ENCODE results near the gene FADS6. TPM values are rescaled to one million over a fixed set of nuclear protein-coding genes. Genes with fewer than 3 reads are reported as not detected.

The FADS6 gene
- polyA plus RNA-seq, 1 donor from 2014 or later = not detected

DNA sequence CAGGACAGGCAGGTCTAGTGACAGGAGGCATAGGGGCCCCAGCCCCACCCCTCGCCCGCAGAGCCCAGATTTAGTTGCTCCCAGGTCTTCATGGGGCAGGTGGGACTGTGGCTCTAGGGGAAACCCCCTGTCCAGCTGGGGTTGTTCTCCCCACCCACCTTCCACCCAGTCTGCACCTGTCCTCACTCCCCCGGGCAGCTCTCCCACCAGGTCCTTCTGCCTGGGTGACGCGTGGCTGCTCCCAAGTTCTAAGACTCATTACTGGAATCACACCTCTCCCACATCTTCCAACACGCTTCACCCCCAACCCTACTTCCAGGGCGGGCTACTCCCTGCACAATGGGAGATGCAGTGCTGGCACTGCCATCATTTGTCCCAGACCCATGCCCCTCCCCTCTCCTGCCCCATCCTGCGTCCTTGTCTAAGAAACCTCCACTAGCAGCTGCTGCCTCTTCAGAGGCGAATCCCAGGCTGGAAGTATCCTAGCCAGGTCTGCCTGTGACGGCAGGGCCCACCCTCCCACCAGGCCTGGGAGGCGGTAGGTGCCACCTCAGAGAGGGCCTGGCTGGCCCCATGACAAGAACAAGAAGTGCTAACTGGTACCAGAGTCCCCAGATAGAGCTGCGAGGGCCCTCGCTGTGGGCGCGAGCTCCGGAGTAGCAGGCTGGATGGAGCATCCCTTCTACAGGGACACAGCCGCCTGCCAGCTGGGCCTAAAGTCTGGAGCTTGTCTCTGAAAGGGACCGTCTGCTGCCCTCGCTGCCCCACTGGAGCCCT lies 56.6 kb downstream of the FADS6 start:
- no peaks in the 10 kb centered on the region for H3K9me3 ChIP-seq (ENCODE audit: low read length)
- TF ChIP-seq EP300 (conservative IDR thresholded peaks at IDR 0.05; ENCODE audit: poor library complexity, severe bottlenecking) (no peak), RAD21 (conservative IDR thresholded peaks at IDR 0.05) (no peak), POLR2AphosphoS5 (IDR thresholded peaks at IDR 0.05) (no peak), MXI1 (conservative IDR thresholded peaks at IDR 0.05; ENCODE audit: poor library complexity, severe bottlenecking) (no peak)
- H3K4me3 ChIP-seq (ENCODE audit: low read length) = no peak overlapping the region
- H3K9me2 ChIP-seq (ENCODE audit: insufficient read depth, low read length) = no peaks in the 10 kb centered on the region
- H3K9ac ChIP-seq (ENCODE audit: low read length) = no peak overlapping the region
- H3K27me3 ChIP-seq (ENCODE audit: insufficient read depth, low read depth, low read length) = peaks cover 4% of the 10 kb centered on the region
- H4K20me1 ChIP-seq (ENCODE audit: insufficient read depth) = no peaks in the 10 kb centered on the region
- H3K36me3 ChIP-seq (ENCODE audit: insufficient read depth, low read length) = no peaks in the 10 kb centered on the region
- H3F3A ChIP-seq (ENCODE audit: insufficient read depth, low read length, poor library complexity, severe bottlenecking) = no peaks in the 10 kb centered on the region
- no peaks in the 10 kb centered on the region for H3K79me2 ChIP-seq (replicated peaks; ENCODE audit: insufficient read depth, low read length)
- no peak overlapping the region for H2AFZ ChIP-seq (ENCODE audit: low read depth, low read length)
- H3K4me2 ChIP-seq (ENCODE audit: low read length) = no peak overlapping the region
- no peak overlapping the region for H3K27ac ChIP-seq (ENCODE audit: low read length)

GRCh38 chr17:74836191-74836590 lies 57.2 kb downstream of the FADS6 start:
- no peaks in the 10 kb centered on the region for H3K9me2 ChIP-seq (ENCODE audit: insufficient read depth, low read length)
- no peak overlapping the region for H2AFZ ChIP-seq (ENCODE audit: low read depth, low read length)
- TF ChIP-seq TAF1 (IDR thresholded peaks at IDR 0.05; ENCODE audit: low read depth) (no peak), CTCF (IDR thresholded peaks at IDR 0.05; ENCODE audit: poor library complexity, severe bottlenecking) (no peak)
- H3K9me3 ChIP-seq (ENCODE audit: low read length) = no peaks in the 10 kb centered on the region
- no peaks in the 10 kb centered on the region for H4K20me1 ChIP-seq (ENCODE audit: insufficient read depth)
- no peak overlapping the region for H3K4me2 ChIP-seq (ENCODE audit: low read length)
- H3F3A ChIP-seq (ENCODE audit: insufficient read depth, low read length, poor library complexity, severe bottlenecking) = no peaks in the 10 kb centered on the region
- no peak overlapping the region for H3K4me3 ChIP-seq (ENCODE audit: low read length)
- no peak overlapping the region for H3K27ac ChIP-seq (ENCODE audit: low read length)
- no peaks in the 10 kb centered on the region for H3K27me3 ChIP-seq (ENCODE audit: insufficient read depth, low read depth, low read length)
- no peaks in the 10 kb centered on the region for H3K79me2 ChIP-seq (replicated peaks; ENCODE audit: insufficient read depth, low read length)
- H3K36me3 ChIP-seq (ENCODE audit: insufficient read depth, low read length) = no peaks in the 10 kb centered on the region
- H3K9ac ChIP-seq (ENCODE audit: low read length) = no peak overlapping the region

GRCh38 chr17:74833501-74834377 lies 59.7 kb downstream of the FADS6 start:
- no peak overlapping the region for H3K9ac ChIP-seq (ENCODE audit: low read length)

More at GRCh38 chr17:74833501-74834377, 59.7 kb downstream of the FADS6 start:
- Histone ChIP-seq H3K9me3 (ENCODE audit: low read length) (no peaks in the 10 kb centered on the region), H3F3A (ENCODE audit: insufficient read depth, low read length, poor library complexity, severe bottlenecking) (no peaks in the 10 kb centered on the region), H3K9me2 (ENCODE audit: insufficient read depth, low read length) (no peaks in the 10 kb centered on the region), H2AFZ (ENCODE audit: low read depth, low read length) (no peak overlapping the region), H3K36me3 (ENCODE audit: insufficient read depth, low read length) (no peaks in the 10 kb centered on the region), H3K4me3 (ENCODE audit: low read length) (no peak overlapping the region), H3K4me2 (ENCODE audit: low read length) (no peak overlapping the region), H3K27ac (ENCODE audit: low read length) (no peak overlapping the region), H3K79me2 (replicated peaks; ENCODE audit: insufficient read depth, low read length) (no peaks in the 10 kb centered on the region), H4K20me1 (ENCODE audit: insufficient read depth) (no peaks in the 10 kb centered on the region), H3K27me3 (ENCODE audit: insufficient read depth, low read depth, low read length) (no peaks in the 10 kb centered on the region)
- TF ChIP-seq CTCF (IDR thresholded peaks at IDR 0.05; ENCODE audit: poor library complexity, severe bottlenecking) (no peak), SMC3 (conservative IDR thresholded peaks at IDR 0.05; ENCODE audit: poor library complexity) (no peak), EZH2 (IDR thresholded peaks at IDR 0.05; ENCODE audit: borderline replicate concordance, insufficient read depth, low read length, poor library complexity, severe bottlenecking) (no peak), RAD21 (conservative IDR thresholded peaks at IDR 0.05) (no peak), TAF1 (IDR thresholded peaks at IDR 0.05; ENCODE audit: low read depth) (no peak), POLR2AphosphoS5 (IDR thresholded peaks at IDR 0.05) (no peak), EP300 (conservative IDR thresholded peaks at IDR 0.05; ENCODE audit: poor library complexity, severe bottlenecking) (no peak), MXI1 (conservative IDR thresholded peaks at IDR 0.05; ENCODE audit: poor library complexity, severe bottlenecking) (no peak)
- TF ChIP-seq, protein P1, sequence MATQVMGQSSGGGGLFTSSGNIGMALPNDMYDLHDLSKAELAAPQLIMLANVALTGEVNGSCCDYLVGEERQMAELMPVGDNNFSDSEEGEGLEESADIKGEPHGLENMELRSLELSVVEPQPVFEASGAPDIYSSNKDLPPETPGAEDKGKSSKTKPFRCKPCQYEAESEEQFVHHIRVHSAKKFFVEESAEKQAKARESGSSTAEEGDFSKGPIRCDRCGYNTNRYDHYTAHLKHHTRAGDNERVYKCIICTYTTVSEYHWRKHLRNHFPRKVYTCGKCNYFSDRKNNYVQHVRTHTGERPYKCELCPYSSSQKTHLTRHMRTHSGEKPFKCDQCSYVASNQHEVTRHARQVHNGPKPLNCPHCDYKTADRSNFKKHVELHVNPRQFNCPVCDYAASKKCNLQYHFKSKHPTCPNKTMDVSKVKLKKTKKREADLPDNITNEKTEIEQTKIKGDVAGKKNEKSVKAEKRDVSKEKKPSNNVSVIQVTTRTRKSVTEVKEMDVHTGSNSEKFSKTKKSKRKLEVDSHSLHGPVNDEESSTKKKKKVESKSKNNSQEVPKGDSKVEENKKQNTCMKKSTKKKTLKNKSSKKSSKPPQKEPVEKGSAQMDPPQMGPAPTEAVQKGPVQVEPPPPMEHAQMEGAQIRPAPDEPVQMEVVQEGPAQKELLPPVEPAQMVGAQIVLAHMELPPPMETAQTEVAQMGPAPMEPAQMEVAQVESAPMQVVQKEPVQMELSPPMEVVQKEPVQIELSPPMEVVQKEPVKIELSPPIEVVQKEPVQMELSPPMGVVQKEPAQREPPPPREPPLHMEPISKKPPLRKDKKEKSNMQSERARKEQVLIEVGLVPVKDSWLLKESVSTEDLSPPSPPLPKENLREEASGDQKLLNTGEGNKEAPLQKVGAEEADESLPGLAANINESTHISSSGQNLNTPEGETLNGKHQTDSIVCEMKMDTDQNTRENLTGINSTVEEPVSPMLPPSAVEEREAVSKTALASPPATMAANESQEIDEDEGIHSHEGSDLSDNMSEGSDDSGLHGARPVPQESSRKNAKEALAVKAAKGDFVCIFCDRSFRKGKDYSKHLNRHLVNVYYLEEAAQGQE (IDR thresholded peaks at IDR 0.05; ENCODE audit: borderline replicate concordance) = no peak
